HEK293 (cell line): Measurements from ENCODE around the gene SAMD4A.

Experiments
- BCL11A ChIP-seq: fragments of 450-650 bp; formaldehyde crosslinking; IDR thresholded peaks from 2 replicates; pipeline ENCODE4 v1.5.1; 2016; ENCODE audit warnings: low read depth, missing biosample characterization, missing genetic modification characterization
- GLIS1 ChIP-seq: fragments of 450-650 bp; formaldehyde crosslinking; IDR thresholded peaks from 2 replicates; pipeline ENCODE4 v1.5.1; 2016; ENCODE audit warnings: missing biosample characterization, missing genetic modification characterization
- HOXC10 ChIP-seq: sonication (generic); formaldehyde crosslinking; IDR thresholded peaks from 2 replicates; pipeline ENCODE4 v1.8.1; 2023; ENCODE audit warnings: mild to moderate bottlenecking, missing genetic modification reagents
- KLF8 ChIP-seq: fragments of 450-650 bp; formaldehyde crosslinking; IDR thresholded peaks from 2 replicates; pipeline ENCODE4 v1.5.1; 2016; ENCODE audit warnings: missing biosample characterization, missing genetic modification characterization
- MEIS1 ChIP-seq: sonication (generic); formaldehyde crosslinking; IDR thresholded peaks from 2 replicates; pipeline ENCODE4 v1.8.1; 2022; ENCODE audit warnings: missing genetic modification reagents, mild to moderate bottlenecking, borderline replicate concordance
- OVOL3 ChIP-seq: fragments of 450-650 bp; formaldehyde crosslinking; IDR thresholded peaks from 2 replicates; pipeline ENCODE4 v1.5.1; 2016; ENCODE audit warnings: missing biosample characterization, missing genetic modification characterization
- RBAK ChIP-seq: fragments of 450-650 bp; formaldehyde crosslinking; IDR thresholded peaks from 2 replicates; pipeline ENCODE4 v1.5.1; 2016; ENCODE audit warnings: missing biosample characterization, missing genetic modification characterization
- SCRT1 ChIP-seq: fragments of 450-650 bp; formaldehyde crosslinking; IDR thresholded peaks from 2 replicates; pipeline ENCODE4 v1.5.1; 2016; ENCODE audit warnings: missing biosample characterization, missing genetic modification characterization, borderline replicate concordance
- SP7 ChIP-seq: fragments of 450-650 bp; formaldehyde crosslinking; IDR thresholded peaks from 2 replicates; pipeline ENCODE4 v1.5.1; 2016; ENCODE audit warnings: missing biosample characterization, missing genetic modification characterization
- ZBTB21 ChIP-seq: fragments of 450-650 bp; formaldehyde crosslinking; IDR thresholded peaks from 2 replicates; pipeline ENCODE4 v1.5.1; 2017; ENCODE audit warnings: missing biosample characterization, missing genetic modification characterization
- ZBTB8A ChIP-seq: fragments of 450-650 bp; formaldehyde crosslinking; IDR thresholded peaks from 2 replicates; pipeline ENCODE4 v1.5.1; 2016; ENCODE audit warnings: missing biosample characterization, missing genetic modification characterization
- ZFP3 ChIP-seq: fragments of 450-650 bp; formaldehyde crosslinking; IDR thresholded peaks from 2 replicates; pipeline ENCODE4 v1.5.1; 2016; ENCODE audit warnings: low read depth, missing biosample characterization, missing genetic modification characterization
- ZFP69B ChIP-seq: fragments of 450-650 bp; formaldehyde crosslinking; IDR thresholded peaks from 2 replicates; pipeline ENCODE4 v1.5.1; 2016; ENCODE audit warnings: missing biosample characterization, missing genetic modification characterization
- ZNF155 ChIP-seq: fragments of 450-650 bp; formaldehyde crosslinking; IDR thresholded peaks from 2 replicates; pipeline ENCODE4 v1.5.1; 2016; ENCODE audit warnings: missing biosample characterization, missing genetic modification characterization
- ZNF174 ChIP-seq: fragments of 450-650 bp; formaldehyde crosslinking; IDR thresholded peaks from 2 replicates; pipeline ENCODE4 v1.5.0; 2017; ENCODE audit warnings: missing biosample characterization, mild to moderate bottlenecking, missing genetic modification characterization
- ZNF202 ChIP-seq: fragments of 450-650 bp; formaldehyde crosslinking; IDR thresholded peaks from 2 replicates; pipeline ENCODE4 v1.5.1; 2016; ENCODE audit warnings: missing biosample characterization, missing genetic modification characterization, borderline replicate concordance
- ZNF274 ChIP-seq, 2 experiments: fragments of 200-500 bp in 1 of 2; fragments of 450-650 bp in 1 of 2; sonication (Bioruptor generic) in 1 of 2; formaldehyde crosslinking in 1 of 2; IDR thresholded peaks; 2 replicates each; pipeline versions ENCODE4 v1.5.1 to v1.6.1; 2014 to 2016; ENCODE audit warnings: borderline replicate concordance in 1 of 2, inconsistent platforms in 1 of 2, low read length in 1 of 2, missing biosample characterization in 1 of 2, missing genetic modification characterization in 1 of 2
- ZNF529 ChIP-seq: fragments of 450-650 bp; formaldehyde crosslinking; IDR thresholded peaks from 2 replicates; pipeline ENCODE4 v1.5.1; 2017; ENCODE audit warnings: missing genetic modification characterization, missing biosample characterization; ENCODE audit not compliant: insufficient replicate concordance
- ZNF558 ChIP-seq: fragments of 450-650 bp; formaldehyde crosslinking; IDR thresholded peaks from 2 replicates; pipeline ENCODE4 v1.5.1; 2016; ENCODE audit warnings: missing biosample characterization, missing genetic modification characterization
- ZNF560 ChIP-seq: fragments of 450-650 bp; formaldehyde crosslinking; IDR thresholded peaks from 2 replicates; pipeline ENCODE4 v1.5.1; 2017; ENCODE audit warnings: missing biosample characterization, missing genetic modification characterization, borderline replicate concordance
- ZNF561 ChIP-seq: fragments of 450-650 bp; IDR thresholded peaks from 2 replicates; pipeline ENCODE4 v1.5.1; 2018; ENCODE audit warnings: missing biosample characterization, missing genetic modification characterization, borderline replicate concordance
- ZNF610 ChIP-seq: fragments of 450-650 bp; formaldehyde crosslinking; IDR thresholded peaks from 2 replicates; pipeline ENCODE4 v1.5.1; 2016; ENCODE audit warnings: missing biosample characterization, missing genetic modification characterization, borderline replicate concordance
- ZNF660 ChIP-seq: fragments of 450-650 bp; IDR thresholded peaks from 2 replicates; pipeline ENCODE4 v1.5.1; 2018; ENCODE audit warnings: missing biosample characterization, mild to moderate bottlenecking, missing genetic modification characterization
- ZNF664 ChIP-seq: fragments of 450-650 bp; formaldehyde crosslinking; IDR thresholded peaks from 2 replicates; pipeline ENCODE4 v1.5.1; 2016; ENCODE audit warnings: missing biosample characterization, missing genetic modification characterization
- ZNF701 ChIP-seq: fragments of 450-650 bp; formaldehyde crosslinking; IDR thresholded peaks from 2 replicates; pipeline ENCODE4 v1.5.1; 2016; ENCODE audit warnings: missing biosample characterization, missing genetic modification characterization
- ZNF768 ChIP-seq: fragments of 450-650 bp; formaldehyde crosslinking; IDR thresholded peaks from 2 replicates; pipeline ENCODE4 v1.5.1; 2018; ENCODE audit warnings: missing biosample characterization, mild to moderate bottlenecking, missing genetic modification characterization
- ZNF785 ChIP-seq: fragments of 450-650 bp; formaldehyde crosslinking; IDR thresholded peaks from 2 replicates; pipeline ENCODE4 v1.5.1; 2016; ENCODE audit warnings: missing biosample characterization, missing genetic modification characterization
- ZNF830 ChIP-seq: fragments of 450-650 bp; IDR thresholded peaks from 2 replicates; pipeline ENCODE4 v1.5.0; 2018; ENCODE audit warnings: missing biosample characterization, missing genetic modification characterization, low read depth, mild to moderate bottlenecking, moderate library complexity
- ZNF837 ChIP-seq: fragments of 450-650 bp; formaldehyde crosslinking; IDR thresholded peaks from 2 replicates; pipeline ENCODE4 v1.5.1; 2016; ENCODE audit warnings: missing biosample characterization, missing genetic modification characterization
- ZSCAN16 ChIP-seq: fragments of 450-650 bp; formaldehyde crosslinking; IDR thresholded peaks from 2 replicates; pipeline ENCODE4 v1.5.1; 2016; ENCODE audit warnings: missing biosample characterization, missing genetic modification characterization
- TF ChIP-seq, protein P1 (sequence below): fragments of 450-650 bp; formaldehyde crosslinking; IDR thresholded peaks from 2 replicates; pipeline ENCODE4 v1.5.1; 2016; ENCODE audit warnings: missing biosample characterization, missing genetic modification characterization
- TF ChIP-seq, protein P2 (sequence below): fragments of 450-650 bp; formaldehyde crosslinking; IDR thresholded peaks from 2 replicates; pipeline ENCODE4 v1.5.1; 2016; ENCODE audit warnings: missing biosample characterization, missing genetic modification characterization, borderline replicate concordance
- TF ChIP-seq, protein P3 (sequence below): fragments of 450-650 bp; formaldehyde crosslinking; IDR thresholded peaks from 2 replicates; pipeline ENCODE4 v1.5.1; 2016; ENCODE audit warnings: missing biosample characterization, missing genetic modification characterization
- TF ChIP-seq, protein P4 (sequence below): fragments of 450-650 bp; formaldehyde crosslinking; IDR thresholded peaks from 2 replicates; pipeline ENCODE4 v1.5.1; 2016; ENCODE audit warnings: missing biosample characterization, missing genetic modification characterization

SAMD4A gene

DNA sequence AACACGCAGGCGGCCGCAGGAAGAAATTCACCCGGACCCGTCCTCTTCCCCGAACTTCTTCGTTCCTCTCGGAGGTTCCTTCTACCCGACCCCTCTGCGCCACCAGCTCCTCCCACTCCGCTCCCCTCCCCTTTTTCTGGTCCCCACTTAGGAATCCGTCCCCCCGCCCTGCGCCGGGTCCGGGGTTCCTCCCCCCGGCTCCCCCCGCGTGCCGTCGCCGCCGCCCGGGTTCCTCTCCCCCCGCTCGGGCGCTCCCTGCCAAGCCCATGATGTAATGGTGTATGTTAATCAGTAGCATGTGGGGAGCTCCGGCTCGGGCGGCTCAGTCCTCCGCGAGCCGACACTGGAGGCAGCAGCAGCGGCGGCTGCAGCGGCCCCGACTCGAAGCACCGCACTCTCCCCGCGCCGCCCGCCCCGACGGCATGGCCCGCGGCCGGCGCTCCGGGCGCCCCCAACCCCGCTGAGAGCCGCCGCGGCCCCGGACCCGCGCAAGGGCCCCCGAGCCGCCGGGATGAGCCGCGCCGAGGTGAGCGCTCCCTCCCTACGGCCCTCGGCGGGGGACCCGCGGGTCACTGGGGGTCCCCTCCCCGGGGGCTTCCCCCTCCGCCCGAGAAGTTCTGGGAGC is 1.0 kb upstream of the SAMD4A start (continued):
- TF ChIP-seq, protein P1, sequence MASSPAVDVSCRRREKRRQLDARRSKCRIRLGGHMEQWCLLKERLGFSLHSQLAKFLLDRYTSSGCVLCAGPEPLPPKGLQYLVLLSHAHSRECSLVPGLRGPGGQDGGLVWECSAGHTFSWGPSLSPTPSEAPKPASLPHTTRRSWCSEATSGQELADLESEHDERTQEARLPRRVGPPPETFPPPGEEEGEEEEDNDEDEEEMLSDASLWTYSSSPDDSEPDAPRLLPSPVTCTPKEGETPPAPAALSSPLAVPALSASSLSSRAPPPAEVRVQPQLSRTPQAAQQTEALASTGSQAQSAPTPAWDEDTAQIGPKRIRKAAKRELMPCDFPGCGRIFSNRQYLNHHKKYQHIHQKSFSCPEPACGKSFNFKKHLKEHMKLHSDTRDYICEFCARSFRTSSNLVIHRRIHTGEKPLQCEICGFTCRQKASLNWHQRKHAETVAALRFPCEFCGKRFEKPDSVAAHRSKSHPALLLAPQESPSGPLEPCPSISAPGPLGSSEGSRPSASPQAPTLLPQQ (tag by site-specific recombination): peak; percentile 64; the same call in 1 of the 2 replicates
- TF ChIP-seq KLF8 (tag by site-specific recombination) (peak; percentile 82), MEIS1 (CRISPR knock-in tag) (no peak), ZNF560 (tag by site-specific recombination) (no peak), RBAK (tag by site-specific recombination) (no peak), ZNF610 (tag by site-specific recombination) (no peak), BCL11A (tag by site-specific recombination) (peak; percentile 51; the same call in 1 of the 2 replicates), ZFP69B (tag by site-specific recombination) (peak; percentile 60; the same call in 1 of the 2 replicates), ZFP3 (tag by site-specific recombination) (no peak), ZNF174 (no peak), SP7 (peak; percentile 54), ZNF529 (tag by site-specific recombination) (no peak), ZNF785 (tag by site-specific recombination) (no peak), GLIS1 (tag by site-specific recombination) (peak; percentile 61), ZNF202 (no peak), ZNF660 (tag by site-specific recombination) (no peak), ZNF274 (IDR thresholded peaks at IDR 0.05; ENCODE audit: low read length) (no peak), ZNF274 (tag by site-specific recombination; IDR thresholded peaks at IDR 0.05; ENCODE audit: borderline replicate concordance) (no peak), ZNF837 (tag by site-specific recombination) (no peak), ZNF558 (tag by site-specific recombination) (no peak), ZNF701 (tag by site-specific recombination) (no peak), OVOL3 (tag by site-specific recombination) (no peak), ZBTB8A (no peak), ZNF768 (tag by site-specific recombination) (no peak), ZNF830 (tag by site-specific recombination) (no peak), ZNF155 (no peak), ZNF561 (0 out of 2 replicates have a peak, but pooled peaks have one; percentile 23), ZSCAN16 (no peak), SCRT1 (tag by site-specific recombination) (no peak), ZBTB21 (tag by site-specific recombination) (no peak), ZNF664 (tag by site-specific recombination) (no peak), HOXC10 (CRISPR knock-in tag) (no peak)
- TF ChIP-seq, protein P2, sequence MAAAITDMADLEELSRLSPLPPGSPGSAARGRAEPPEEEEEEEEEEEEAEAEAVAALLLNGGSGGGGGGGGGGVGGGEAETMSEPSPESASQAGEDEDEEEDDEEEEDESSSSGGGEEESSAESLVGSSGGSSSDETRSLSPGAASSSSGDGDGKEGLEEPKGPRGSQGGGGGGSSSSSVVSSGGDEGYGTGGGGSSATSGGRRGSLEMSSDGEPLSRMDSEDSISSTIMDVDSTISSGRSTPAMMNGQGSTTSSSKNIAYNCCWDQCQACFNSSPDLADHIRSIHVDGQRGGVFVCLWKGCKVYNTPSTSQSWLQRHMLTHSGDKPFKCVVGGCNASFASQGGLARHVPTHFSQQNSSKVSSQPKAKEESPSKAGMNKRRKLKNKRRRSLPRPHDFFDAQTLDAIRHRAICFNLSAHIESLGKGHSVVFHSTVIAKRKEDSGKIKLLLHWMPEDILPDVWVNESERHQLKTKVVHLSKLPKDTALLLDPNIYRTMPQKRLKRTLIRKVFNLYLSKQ (tag by site-specific recombination): no peak
- TF ChIP-seq, protein P3, sequence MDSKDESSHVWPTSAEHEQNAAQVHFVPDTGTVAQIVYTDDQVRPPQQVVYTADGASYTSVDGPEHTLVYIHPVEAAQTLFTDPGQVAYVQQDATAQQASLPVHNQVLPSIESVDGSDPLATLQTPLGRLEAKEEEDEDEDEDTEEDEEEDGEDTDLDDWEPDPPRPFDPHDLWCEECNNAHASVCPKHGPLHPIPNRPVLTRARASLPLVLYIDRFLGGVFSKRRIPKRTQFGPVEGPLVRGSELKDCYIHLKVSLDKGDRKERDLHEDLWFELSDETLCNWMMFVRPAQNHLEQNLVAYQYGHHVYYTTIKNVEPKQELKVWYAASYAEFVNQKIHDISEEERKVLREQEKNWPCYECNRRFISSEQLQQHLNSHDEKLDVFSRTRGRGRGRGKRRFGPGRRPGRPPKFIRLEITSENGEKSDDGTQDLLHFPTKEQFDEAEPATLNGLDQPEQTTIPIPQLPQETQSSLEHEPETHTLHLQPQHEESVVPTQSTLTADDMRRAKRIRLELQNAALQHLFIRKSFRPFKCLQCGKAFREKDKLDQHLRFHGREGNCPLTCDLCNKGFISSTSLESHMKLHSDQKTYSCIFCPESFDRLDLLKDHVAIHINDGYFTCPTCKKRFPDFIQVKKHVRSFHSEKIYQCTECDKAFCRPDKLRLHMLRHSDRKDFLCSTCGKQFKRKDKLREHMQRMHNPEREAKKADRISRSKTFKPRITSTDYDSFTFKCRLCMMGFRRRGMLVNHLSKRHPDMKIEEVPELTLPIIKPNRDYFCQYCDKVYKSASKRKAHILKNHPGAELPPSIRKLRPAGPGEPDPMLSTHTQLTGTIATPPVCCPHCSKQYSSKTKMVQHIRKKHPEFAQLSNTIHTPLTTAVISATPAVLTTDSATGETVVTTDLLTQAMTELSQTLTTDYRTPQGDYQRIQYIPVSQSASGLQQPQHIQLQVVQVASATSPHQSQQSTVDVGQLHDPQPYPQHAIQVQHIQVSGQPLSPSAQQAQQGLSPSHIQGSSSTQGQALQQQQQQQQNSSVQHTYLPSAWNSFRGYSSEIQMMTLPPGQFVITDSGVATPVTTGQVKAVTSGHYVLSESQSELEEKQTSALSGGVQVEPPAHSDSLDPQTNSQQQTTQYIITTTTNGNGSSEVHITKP (tag by site-specific recombination): peak; percentile 89
- TF ChIP-seq, protein P4, sequence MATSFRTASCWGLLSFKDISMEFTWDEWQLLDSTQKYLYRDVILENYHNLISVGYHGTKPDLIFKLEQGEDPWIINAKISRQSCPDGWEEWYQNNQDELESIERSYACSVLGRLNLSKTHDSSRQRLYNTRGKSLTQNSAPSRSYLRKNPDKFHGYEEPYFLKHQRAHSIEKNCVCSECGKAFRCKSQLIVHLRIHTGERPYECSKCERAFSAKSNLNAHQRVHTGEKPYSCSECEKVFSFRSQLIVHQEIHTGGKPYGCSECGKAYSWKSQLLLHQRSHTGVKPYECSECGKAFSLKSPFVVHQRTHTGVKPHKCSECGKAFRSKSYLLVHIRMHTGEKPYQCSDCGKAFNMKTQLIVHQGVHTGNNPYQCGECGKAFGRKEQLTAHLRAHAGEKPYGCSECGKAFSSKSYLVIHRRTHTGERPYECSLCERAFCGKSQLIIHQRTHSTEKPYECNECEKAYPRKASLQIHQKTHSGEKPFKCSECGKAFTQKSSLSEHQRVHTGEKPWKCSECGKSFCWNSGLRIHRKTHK (tag by site-specific recombination): no peak
